ENCODE results near the gene STIL.

Gene STIL

GRCh38 chr1:47225430-47226100, 88.4 kb downstream of the STIL start:
- no peak overlapping the region for H3K4me3 Mint-ChIP-seq
- no peaks in the 10 kb centered on the region for H3K9me3 Mint-ChIP-seq
- H3K27ac Mint-ChIP-seq: no peak overlapping the region
- no peaks in the 10 kb centered on the region for H3K36me3 Mint-ChIP-seq (ENCODE audit: low read depth)
- peaks cover 55% of the 10 kb centered on the region for H3K27me3 Mint-ChIP-seq (ENCODE audit: low read depth)
- peaks cover 7% of the 10 kb centered on the region for H3K4me1 Mint-ChIP-seq (ENCODE audit: low read depth)

GRCh38 chr1:47224676-47225399, 89.1 kb downstream of the STIL start:
- Mint-ChIP-seq H3K27ac (no peak overlapping the region), H3K9me3 (no peaks in the 10 kb centered on the region), H3K4me1 (ENCODE audit: low read depth) (peaks cover 1% of the 10 kb centered on the region), H3K36me3 (ENCODE audit: low read depth) (no peaks in the 10 kb centered on the region), H3K4me3 (no peak overlapping the region), H3K27me3 (ENCODE audit: low read depth) (peaks cover 48% of the 10 kb centered on the region)

GRCh38 chr1:47223921-47224675, 89.8 kb downstream of the STIL start:
- H3K4me1 Mint-ChIP-seq (ENCODE audit: low read depth): no peaks in the 10 kb centered on the region
- H3K9me3 Mint-ChIP-seq: no peaks in the 10 kb centered on the region
- H3K4me3 Mint-ChIP-seq: no peak overlapping the region
- no peak overlapping the region for H3K27ac Mint-ChIP-seq
- H3K36me3 Mint-ChIP-seq (ENCODE audit: low read depth): no peaks in the 10 kb centered on the region
- H3K27me3 Mint-ChIP-seq (ENCODE audit: low read depth): peaks cover 40% of the 10 kb centered on the region

GRCh38 chr1:47223174-47223920, 90.6 kb downstream of the STIL start:
- H3K4me1 Mint-ChIP-seq (ENCODE audit: low read depth): no peaks in the 10 kb centered on the region
- no peaks in the 10 kb centered on the region for H3K9me3 Mint-ChIP-seq
- no peak overlapping the region for H3K4me3 Mint-ChIP-seq
- H3K27me3 Mint-ChIP-seq (ENCODE audit: low read depth): peaks cover 33% of the 10 kb centered on the region
- no peaks in the 10 kb centered on the region for H3K36me3 Mint-ChIP-seq (ENCODE audit: low read depth)
- no peak overlapping the region for H3K27ac Mint-ChIP-seq

GRCh38 chr1:47222476-47222875, 91.5 kb downstream of the STIL start:
- no peak overlapping the region for H3K27ac Mint-ChIP-seq
- H3K27me3 Mint-ChIP-seq (ENCODE audit: low read depth): peaks cover 24% of the 10 kb centered on the region
- no peaks in the 10 kb centered on the region for H3K36me3 Mint-ChIP-seq (ENCODE audit: low read depth)
- no peak overlapping the region for H3K4me3 Mint-ChIP-seq
- H3K4me1 Mint-ChIP-seq (ENCODE audit: low read depth): no peaks in the 10 kb centered on the region
- H3K9me3 Mint-ChIP-seq: no peaks in the 10 kb centered on the region

GRCh38 chr1:47219590-47220220, 94.2 kb downstream of the STIL start:
- Mint-ChIP-seq H3K9me3 (no peaks in the 10 kb centered on the region), H3K27ac (no peak overlapping the region), H3K4me3 (no peak overlapping the region), H3K36me3 (ENCODE audit: low read depth) (no peaks in the 10 kb centered on the region), H3K4me1 (ENCODE audit: low read depth) (no peaks in the 10 kb centered on the region), H3K27me3 (ENCODE audit: low read depth) (peaks cover 9% of the 10 kb centered on the region)

GRCh38 chr1:47219001-47219400, 94.9 kb downstream of the STIL start:
- H3K4me3 Mint-ChIP-seq: no peak overlapping the region
- peaks cover 9% of the 10 kb centered on the region for H3K27me3 Mint-ChIP-seq (ENCODE audit: low read depth)

GRCh38 chr1:47216278-47217059, 97.5 kb downstream of the STIL start:
- no peak overlapping the region for H3K4me3 Mint-ChIP-seq
- H3K9me3 Mint-ChIP-seq: no peaks in the 10 kb centered on the region
- peaks cover 2% of the 10 kb centered on the region for H3K4me1 Mint-ChIP-seq (ENCODE audit: low read depth)
- no peak overlapping the region for H3K27ac Mint-ChIP-seq
- peaks cover 9% of the 10 kb centered on the region for H3K27me3 Mint-ChIP-seq (ENCODE audit: low read depth)
- no peaks in the 10 kb centered on the region for H3K36me3 Mint-ChIP-seq (ENCODE audit: low read depth)

More at GRCh38 chr1:47219001-47219400, 94.9 kb downstream of the STIL start:
- Mint-ChIP-seq H3K36me3 (ENCODE audit: low read depth) (no peaks in the 10 kb centered on the region), H3K9me3 (no peaks in the 10 kb centered on the region), H3K27ac (no peak overlapping the region), H3K4me1 (ENCODE audit: low read depth) (no peaks in the 10 kb centered on the region)

- Mint-ChIP-seq H3K4me3 (no peak overlapping the region), H3K4me1 (ENCODE audit: low read depth) (peaks cover 2% of the 10 kb centered on the region), H3K36me3 (ENCODE audit: low read depth) (no peaks in the 10 kb centered on the region)
Measured at GRCh38 chr1:47215713-47216112, 98.2 kb downstream of the STIL start.

GRCh38 chr1:47214549-47214948, 99.4 kb downstream of the STIL start:
- H3K9me3 Mint-ChIP-seq: no peaks in the 10 kb centered on the region
- H3K36me3 Mint-ChIP-seq (ENCODE audit: low read depth): no peaks in the 10 kb centered on the region
- H3K4me3 Mint-ChIP-seq: no peak overlapping the region
- no peak overlapping the region for H3K27ac Mint-ChIP-seq
- peaks cover 2% of the 10 kb centered on the region for H3K4me1 Mint-ChIP-seq (ENCODE audit: low read depth)
- H3K27me3 Mint-ChIP-seq (ENCODE audit: low read depth): peaks cover 4% of the 10 kb centered on the region

More at GRCh38 chr1:47215713-47216112, 98.2 kb downstream of the STIL start:
- no peak overlapping the region for H3K27ac Mint-ChIP-seq
- no peaks in the 10 kb centered on the region for H3K9me3 Mint-ChIP-seq
- peaks cover 6% of the 10 kb centered on the region for H3K27me3 Mint-ChIP-seq (ENCODE audit: low read depth)

GRCh38 chr1:47213230-47213963, 100.5 kb downstream of the STIL start:
- no peaks in the 10 kb centered on the region for H3K36me3 Mint-ChIP-seq (ENCODE audit: low read depth)
- no peak overlapping the region for H3K4me3 Mint-ChIP-seq
- H3K4me1 Mint-ChIP-seq (ENCODE audit: low read depth): peaks cover 2% of the 10 kb centered on the region
- peaks cover 4% of the 10 kb centered on the region for H3K27me3 Mint-ChIP-seq (ENCODE audit: low read depth)
- no peaks in the 10 kb centered on the region for H3K9me3 Mint-ChIP-seq
- H3K27ac Mint-ChIP-seq: no peak overlapping the region

GRCh38 chr1:47212636-47213229, 101.2 kb downstream of the STIL start:
- H3K4me1 Mint-ChIP-seq (ENCODE audit: low read depth): peaks cover 2% of the 10 kb centered on the region
- H3K4me3 Mint-ChIP-seq: no peak overlapping the region
- no peak overlapping the region for H3K27ac Mint-ChIP-seq
- peaks cover 4% of the 10 kb centered on the region for H3K27me3 Mint-ChIP-seq (ENCODE audit: low read depth)
- no peaks in the 10 kb centered on the region for H3K9me3 Mint-ChIP-seq
- no peaks in the 10 kb centered on the region for H3K36me3 Mint-ChIP-seq (ENCODE audit: low read depth)
